Fibroblast of villous mesenchyme (primary cell): ENCODE results near the gene TNIK. TPM values are rescaled to one million over a fixed set of nuclear protein-coding genes. Genes with fewer than 3 reads are reported as not detected.
"Not testable (repeated sequence)": the region's sequence is repeated elsewhere in the genome, so short reads cannot be mapped to it uniquely, and the experiment has no call there.

Experiments
- DNase-seq: peaks from one replicate; pipeline ENCODE4 v3.0.0-alpha.2; 2010; ENCODE audit warnings: low read depth
- H3K4me3 ChIP-seq: 2 replicates; pipeline ENCODE4 v1.5.1; 2011; ENCODE audit warnings: low read depth, mild to moderate bottlenecking, low read length
- CTCF ChIP-seq: IDR thresholded peaks from 2 replicates; pipeline ENCODE4 v1.5.1; 2012; ENCODE audit warnings: low read depth, mild to moderate bottlenecking, low read length; ENCODE audit not compliant: insufficient read depth
- total RNA-seq: library from RNA; depleted of rRNA; stranded (reverse); fragments of >200 nt; gene quantifications from 2 replicates; pipeline ENCODE4 v1.2.3, GENCODE V29; 2012

TNIK gene
- total RNA-seq, 1 donor, result 5.2 TPM

- TF ChIP-seq CTCF, result no peak
- no peak overlapping the region for H3K4me3 ChIP-seq
- no peak for DNase-seq
These were observed 146.5 kb downstream of the TNIK start for GRCh38 chr3:171313702-171314101.

GRCh38 chr3:171312741-171313140 lies 147.5 kb downstream of the TNIK start:
- no peak for TF ChIP-seq CTCF
- no peak overlapping the region for H3K4me3 ChIP-seq
- no peak for DNase-seq

- peak; percentile 13 for DNase-seq
- H3K4me3 ChIP-seq, result no peak overlapping the region
- TF ChIP-seq CTCF, result no peak
These were observed 148.4 kb downstream of the TNIK start for GRCh38 chr3:171311784-171312183.

DNA sequence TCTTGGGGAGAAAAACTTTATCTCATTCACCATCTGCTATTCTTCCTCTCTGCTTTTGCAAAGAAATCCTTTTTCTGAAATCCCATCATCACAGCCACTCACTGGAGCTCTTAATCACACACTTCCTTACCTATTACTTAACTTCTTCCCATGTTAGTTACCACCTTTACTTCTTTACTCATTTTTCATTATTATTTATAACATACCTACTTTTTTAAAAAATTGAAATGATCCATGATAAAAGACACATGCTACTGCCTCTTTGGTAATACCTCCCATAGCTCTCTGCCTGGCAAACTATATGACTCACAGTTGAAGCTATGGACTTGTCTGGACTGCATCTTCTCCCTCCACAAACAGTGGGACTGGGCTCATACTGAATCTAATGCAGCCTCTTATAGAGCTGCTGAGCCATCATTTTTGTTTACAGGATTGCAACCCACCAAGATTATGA lies 150.3 kb downstream of the TNIK start:
- DNase-seq, result peak; percentile 90

DNA sequence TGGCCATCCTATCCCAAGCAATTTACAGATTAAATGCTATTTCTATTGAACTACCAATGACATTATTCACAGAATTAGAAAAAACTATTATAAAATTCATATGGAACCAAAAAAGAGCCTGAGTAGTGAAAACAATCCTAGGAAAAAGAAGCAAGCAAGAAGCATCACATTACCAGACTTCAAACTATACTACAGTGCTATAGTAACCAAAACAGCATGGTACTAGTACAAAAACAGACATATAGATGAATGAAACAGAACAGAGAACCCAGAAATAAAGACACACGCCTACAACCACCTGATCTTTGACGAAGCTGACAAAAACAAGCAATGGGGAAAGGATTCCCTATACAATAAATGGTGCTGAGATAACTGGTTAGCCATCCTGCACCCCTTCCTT lies 152.2 kb downstream of the TNIK start:
- DNase-seq, result no peak
- TF ChIP-seq CTCF, result no peak
- no peak overlapping the region for H3K4me3 ChIP-seq

More for the DNA sequence above, 150.3 kb downstream of the TNIK start:
- H3K4me3 ChIP-seq, result no peak overlapping the region
- no peak for TF ChIP-seq CTCF

DNA sequence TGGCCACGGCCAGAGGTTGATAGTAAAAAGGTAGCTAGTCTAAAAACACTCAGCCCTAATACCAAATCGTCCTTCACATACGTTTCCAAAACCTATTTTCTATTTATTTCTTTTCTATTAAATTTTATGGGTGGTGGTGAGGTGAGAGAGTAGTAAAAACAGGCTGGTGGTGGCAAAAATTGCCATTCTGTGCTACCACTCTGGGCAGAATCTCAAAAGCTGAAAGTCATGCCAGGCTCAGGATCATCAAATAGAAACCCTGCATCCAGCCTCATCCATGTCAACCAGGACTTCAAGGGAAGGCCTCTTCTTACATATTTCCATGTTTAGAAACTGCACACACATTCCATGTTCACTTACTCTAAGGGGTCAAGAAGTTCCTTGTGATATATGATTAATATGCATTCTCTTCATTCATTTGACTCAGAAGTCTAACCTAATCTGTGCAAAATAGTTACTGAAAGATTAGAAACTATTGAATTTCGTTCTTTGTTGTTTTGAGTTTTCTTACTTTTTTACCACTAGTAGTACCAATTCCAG lies 153.1 kb downstream of the TNIK start:
- H3K4me3 ChIP-seq, result no peak overlapping the region
- no peak for DNase-seq
- TF ChIP-seq CTCF, result no peak

DNA sequence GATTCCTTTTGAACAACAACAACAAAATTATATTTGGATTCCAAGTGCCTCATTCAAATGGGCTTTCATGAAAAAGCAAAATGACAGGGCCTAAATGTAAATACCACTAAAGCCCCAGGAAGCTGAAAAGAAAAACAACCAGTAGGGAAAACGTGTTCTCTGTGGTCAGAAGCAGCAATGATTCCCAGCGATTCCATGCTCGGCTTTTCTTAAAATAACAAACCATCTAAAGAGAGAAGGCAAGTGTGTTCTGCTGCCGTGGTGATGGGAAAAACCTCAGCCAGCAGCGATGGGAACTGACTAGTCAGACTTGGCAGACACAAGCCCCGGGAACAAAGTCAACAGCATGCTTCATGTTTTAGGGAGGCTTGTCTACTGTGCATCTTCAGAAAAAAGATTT lies 153.6 kb downstream of the TNIK start:
- TF ChIP-seq CTCF, result no peak
- peak; percentile 96 for DNase-seq
- H3K4me3 ChIP-seq, result no peak overlapping the region

- H3K4me3 ChIP-seq, DNase-seq: not testable (repeated sequence)
These were observed 154.4 kb downstream of the TNIK start for GRCh38 chr3:171305823-171306222.

GRCh38 chr3:171304498-171304897 lies 155.7 kb downstream of the TNIK start:
- not testable (repeated sequence) for H3K4me3 ChIP-seq, DNase-seq

DNA sequence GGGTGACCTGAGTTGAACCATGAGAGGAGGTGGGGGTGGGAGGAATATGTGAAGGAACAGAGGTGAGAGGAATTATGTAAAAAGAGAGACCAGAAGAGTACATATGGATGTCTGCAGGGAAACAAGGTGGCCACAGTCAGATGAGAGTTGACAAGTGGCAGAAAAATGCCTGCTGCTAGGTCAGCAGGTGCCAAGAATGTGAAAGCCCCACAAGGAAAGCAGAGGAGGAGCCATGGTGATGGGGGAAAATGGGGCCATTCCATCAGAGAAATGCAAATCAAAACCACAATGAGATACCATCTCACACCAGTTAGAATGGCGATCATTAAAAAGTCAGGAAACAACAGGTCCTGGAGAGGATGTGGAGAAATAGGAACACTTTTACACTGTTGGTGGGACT lies 156.2 kb downstream of the TNIK start:
- not testable (repeated sequence) for H3K4me3 ChIP-seq, DNase-seq
